ENCODE results near the gene SOCS3.

SOCS3 gene

GRCh38 chr17:78390241-78391050, 30.6 kb upstream of the SOCS3 start:
- peak in 3 of 4 experiments; percentile 42 to 46 (median 44) for DNase-seq

GRCh38 chr17:78387977-78388941, 28.4 kb upstream of the SOCS3 start:
- DNase-seq = peak; percentile 90 to 98 (median 94)

GRCh38 chr17:78384479-78385175, 24.8 kb upstream of the SOCS3 start:
- DNase-seq = peak in 1 of 4 experiments; percentile 27

GRCh38 chr17:78383725-78384471, 24.0 kb upstream of the SOCS3 start:
- DNase-seq = peak; percentile 91 to 98 (median 94)

- DNase-seq = peak; percentile 58 to 80 (median 72)
These were observed 21.8 kb upstream of the SOCS3 start for GRCh38 chr17:78381601-78382232.

GRCh38 chr17:78380370-78380769, 20.5 kb upstream of the SOCS3 start:
- DNase-seq = no peak

GRCh38 chr17:78379131-78379491, 19.2 kb upstream of the SOCS3 start:
- peak in 3 of 4 experiments; percentile 45 to 71 (median 52) for DNase-seq

- peak; percentile 85 to 94 (median 90) for DNase-seq
These were observed 18.6 kb upstream of the SOCS3 start, which contains the start of gene PGS1 for GRCh38 chr17:78378225-78379130. PGS1 (plus strand) TSS chr17:78378649; CDS start chr17:78378666, 17 bp downstream.

- DNase-seq = no peak
These were observed 18.0 kb upstream of the SOCS3 start for GRCh38 chr17:78377858-78378224.

- no peak for DNase-seq
These were observed 16.3 kb upstream of the SOCS3 start for GRCh38 chr17:78376161-78376560.

- peak; percentile 83 to 93 (median 90) for DNase-seq
These were observed 15.7 kb upstream of the SOCS3 start for GRCh38 chr17:78375401-78376151.

- DNase-seq = peak in 2 of 4 experiments; percentile 36 to 50
These were observed 14.9 kb upstream of the SOCS3 start for GRCh38 chr17:78374631-78375274.

GRCh38 chr17:78374189-78374588, 14.3 kb upstream of the SOCS3 start:
- no peak for DNase-seq

GRCh38 chr17:78372841-78373240, 13.0 kb upstream of the SOCS3 start:
- no peak for DNase-seq

- DNase-seq = no peak
These were observed 11.2 kb upstream of the SOCS3 start for GRCh38 chr17:78371056-78371455.

GRCh38 chr17:78369791-78370381, 10.0 kb upstream of the SOCS3 start:
- DNase-seq = no peak

GRCh38 chr17:78368854-78369495, 9.1 kb upstream of the SOCS3 start:
- DNase-seq = no peak

- DNase-seq = no peak
These were observed 8.5 kb upstream of the SOCS3 start for GRCh38 chr17:78368348-78368747.
